ENCODE measurements around the gene RALA. TPM values are rescaled to one million over a fixed set of nuclear protein-coding genes. Genes with fewer than 3 reads are reported as not detected.
A peak's percentile ranks its signal among the peaks of the same experiment; 100 is the strongest.
"Not testable (repeated sequence)": the region's sequence is repeated elsewhere in the genome, so short reads cannot be mapped to it uniquely, and the experiment has no call there.

RALA gene
- total and polyA plus RNA-seq, 11 donors = 13.5 to 37.1 (median 23.4) TPM

DNA sequence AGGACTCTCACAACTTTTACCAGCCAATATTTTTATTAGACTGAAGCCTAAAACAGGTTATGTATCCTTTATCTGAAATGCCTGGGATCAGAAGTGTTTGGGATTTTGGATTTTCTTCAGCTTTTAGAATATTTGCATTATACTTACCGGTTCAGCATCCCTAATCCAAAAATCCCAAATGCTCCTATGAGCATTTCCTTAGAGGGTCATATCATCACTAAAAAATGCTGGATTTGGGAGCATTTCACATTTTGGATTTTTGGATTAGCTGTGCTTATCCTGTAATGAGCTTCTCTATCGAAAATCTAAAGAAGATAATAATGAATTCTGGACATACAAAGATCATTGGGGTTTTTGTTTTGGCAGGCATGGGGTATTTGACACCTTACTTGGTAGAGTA lies 53.0 kb downstream of the RALA start:
- peaks cover 0 to 58% (median 28%) of the 10 kb centered on the region in 12 donors for H3K4me1 ChIP-seq
- H3K27ac ChIP-seq = no peak overlapping the region
- H3K9me3 ChIP-seq = peaks cover 0 to 3% (median 0%) of the 10 kb centered on the region in 12 donors
- no peaks in the 10 kb centered on the region for H3K36me3 ChIP-seq
- no peak overlapping the region for H3K4me3 ChIP-seq
- WGBS, 4 donors = 79 to 86% (median 82%) methylated on average over 2 of the region's 2 CpGs
- no peak for TF ChIP-seq POLR2A (IDR thresholded peaks at IDR 0.05)
- TF ChIP-seq, protein P1, sequence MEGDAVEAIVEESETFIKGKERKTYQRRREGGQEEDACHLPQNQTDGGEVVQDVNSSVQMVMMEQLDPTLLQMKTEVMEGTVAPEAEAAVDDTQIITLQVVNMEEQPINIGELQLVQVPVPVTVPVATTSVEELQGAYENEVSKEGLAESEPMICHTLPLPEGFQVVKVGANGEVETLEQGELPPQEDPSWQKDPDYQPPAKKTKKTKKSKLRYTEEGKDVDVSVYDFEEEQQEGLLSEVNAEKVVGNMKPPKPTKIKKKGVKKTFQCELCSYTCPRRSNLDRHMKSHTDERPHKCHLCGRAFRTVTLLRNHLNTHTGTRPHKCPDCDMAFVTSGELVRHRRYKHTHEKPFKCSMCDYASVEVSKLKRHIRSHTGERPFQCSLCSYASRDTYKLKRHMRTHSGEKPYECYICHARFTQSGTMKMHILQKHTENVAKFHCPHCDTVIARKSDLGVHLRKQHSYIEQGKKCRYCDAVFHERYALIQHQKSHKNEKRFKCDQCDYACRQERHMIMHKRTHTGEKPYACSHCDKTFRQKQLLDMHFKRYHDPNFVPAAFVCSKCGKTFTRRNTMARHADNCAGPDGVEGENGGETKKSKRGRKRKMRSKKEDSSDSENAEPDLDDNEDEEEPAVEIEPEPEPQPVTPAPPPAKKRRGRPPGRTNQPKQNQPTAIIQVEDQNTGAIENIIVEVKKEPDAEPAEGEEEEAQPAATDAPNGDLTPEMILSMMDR (IDR thresholded peaks at IDR 0.05) = no peak
- no peak for ATAC-seq
- intact Hi-C loops (cut with DNase I) = loop anchor here in 2 of 10 donors (10.0 kb wide), 1 partner anchor 52 kb away; the partner anchor contains the start of gene RALA (in 2 of the 2)
- no peaks in the 10 kb centered on the region for H3K27me3 ChIP-seq
- DNase-seq = no peak

DNA sequence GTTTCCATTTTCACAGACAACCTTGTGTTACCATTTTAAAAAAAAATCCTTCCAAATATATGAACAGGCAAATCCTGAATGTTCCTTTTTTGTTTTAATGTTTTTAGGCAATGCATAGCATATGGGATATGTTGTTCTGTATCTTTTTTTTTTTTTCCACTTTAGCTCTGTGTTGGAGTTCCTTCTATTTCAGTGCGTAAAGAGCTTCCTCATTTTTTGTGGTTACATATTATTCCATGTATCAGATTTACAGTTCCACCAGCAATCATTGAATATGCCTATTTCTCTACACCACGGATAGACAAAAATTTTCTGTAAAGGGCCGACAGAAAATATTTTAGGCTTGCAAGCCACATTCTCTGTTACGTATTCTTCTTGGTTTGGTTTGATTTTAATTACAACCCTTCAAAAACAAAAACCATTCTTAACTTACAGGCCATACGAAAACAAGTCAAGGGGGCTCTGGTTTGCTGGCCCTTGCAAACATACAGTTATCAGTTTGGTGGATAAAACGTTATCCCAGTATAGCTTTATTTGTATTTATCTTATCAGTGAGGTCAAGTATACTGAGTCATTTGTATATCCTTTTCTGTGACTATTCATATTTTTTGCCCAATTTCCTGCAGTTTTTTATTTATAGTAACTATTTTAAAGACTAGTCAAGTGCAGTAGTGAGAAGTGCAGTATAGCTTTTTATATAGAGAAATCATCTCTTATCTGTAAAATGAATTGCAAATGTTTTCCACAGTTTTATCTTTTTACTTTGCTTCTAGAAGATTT lies 55.7 kb downstream of the RALA start:
- TF ChIP-seq, protein P1 (IDR thresholded peaks at IDR 0.05) = no peak
- TF ChIP-seq POLR2A (IDR thresholded peaks at IDR 0.05) = no peak
- H3K27me3 ChIP-seq = no peaks in the 10 kb centered on the region
- no peaks in the 10 kb centered on the region for H3K36me3 ChIP-seq
- DNase-seq = no peak
- peaks cover 0 to 3% (median 0%) of the 10 kb centered on the region in 12 donors for H3K9me3 ChIP-seq
- 58 to 76% (median 71%) methylated on average over 6 of the region's 6 CpGs for WGBS, 4 donors
- H3K4me3 ChIP-seq = no peak overlapping the region
- peaks cover 3 to 63% (median 42%) of the 10 kb centered on the region in 12 donors for H3K4me1 ChIP-seq
- intact Hi-C loops (cut with DNase I) = loop anchor here in 2 of 10 donors (10.0 kb wide), 1 partner anchor 54 kb away; the partner anchor contains the start of gene RALA (in 2 of the 2)
- no peak overlapping the region for H3K27ac ChIP-seq
- no peak for ATAC-seq

DNA sequence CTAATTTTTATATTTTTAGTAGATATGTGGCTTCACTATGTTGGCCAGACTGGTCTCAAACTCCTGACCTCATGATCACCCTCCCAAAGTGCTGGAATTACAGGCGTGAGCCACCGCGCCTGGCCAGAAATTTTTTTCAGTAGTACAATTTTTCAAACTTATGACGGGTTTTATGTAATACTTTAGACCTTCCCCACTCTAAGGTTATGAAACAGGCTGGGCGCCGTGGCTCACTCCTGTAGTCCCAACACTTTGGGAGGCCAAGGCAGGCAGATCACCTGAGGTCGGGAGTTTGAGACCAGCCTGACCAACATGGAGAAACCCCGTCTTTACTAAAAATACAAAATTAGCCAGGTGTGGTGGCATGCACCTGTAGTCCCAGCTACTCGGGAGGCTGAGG lies 56.5 kb downstream of the RALA start:
- H3K9me3 ChIP-seq, H3K27me3 ChIP-seq, H3K36me3 ChIP-seq, H3K4me3 ChIP-seq, H3K27ac ChIP-seq, ATAC-seq, DNase-seq: not testable (repeated sequence)
- peaks cover 3 to 61% (median 37%) of the 10 kb centered on the region in 12 donors for H3K4me1 ChIP-seq
- intact Hi-C loops (cut with DNase I) = loop anchor here in 3 of 10 donors (10.0 kb wide), 1 partner anchor 55 kb away; the partner anchor contains the start of gene RALA (in 3 of the 3)
- 92 to 98% (median 96%) methylated on average over 9 of the region's 9 CpGs for WGBS, 4 donors

DNA sequence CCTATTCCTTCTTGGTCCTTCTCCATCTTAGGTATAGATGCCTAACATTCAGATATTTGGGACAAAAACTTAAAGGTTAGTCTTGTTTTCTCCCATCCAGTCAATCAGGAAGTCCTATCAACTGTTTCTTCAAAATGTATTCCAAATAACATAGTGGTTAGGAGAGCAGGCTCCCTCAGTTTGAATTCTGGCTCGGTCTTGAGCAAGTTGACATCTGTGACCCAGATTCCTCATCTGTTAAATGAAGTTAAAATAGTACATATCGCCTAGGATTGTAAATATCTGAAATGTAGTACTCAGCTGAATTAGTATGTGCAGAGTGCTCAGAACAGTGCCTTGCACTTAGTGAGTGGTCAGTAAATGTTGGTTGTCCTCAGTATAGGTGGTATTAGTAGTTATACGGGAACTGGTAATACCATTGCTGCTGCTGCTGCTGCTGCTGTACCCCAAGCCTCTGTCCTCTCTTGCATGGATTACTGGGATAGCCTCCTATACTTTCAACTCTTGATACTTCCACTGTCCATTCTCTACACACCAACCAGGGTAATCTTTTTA lies 58.6 kb downstream of the RALA start:
- ATAC-seq = peak in 3 of 4 donors; percentile 14 to 44 (median 39)
- Histone ChIP-seq H3K27me3 (no peaks in the 10 kb centered on the region), H3K27ac (no peak overlapping the region), H3K4me3 (no peak overlapping the region), H3K4me1 (peaks cover 3 to 55% (median 33%) of the 10 kb centered on the region in 12 donors), H3K36me3 (no peaks in the 10 kb centered on the region), H3K9me3 (peaks cover 0 to 2% (median 0%) of the 10 kb centered on the region in 12 donors)
- TF ChIP-seq, protein P1 (IDR thresholded peaks at IDR 0.05) = no peak
- TF ChIP-seq POLR2A (IDR thresholded peaks at IDR 0.05) = no peak
- 46 to 56% (median 49%) methylated on average over 3 of the region's 3 CpGs for WGBS, 4 donors
- DNase-seq = no peak
- intact Hi-C loops (cut with DNase I) = loop anchor here in 1 of 10 donors (10.0 kb wide), 1 partner anchor 57 kb away; the partner anchor contains the start of gene RALA
